Erythroblast (primary cell): ENCODE results near the gene TMEM161B.

Experiments
- GATA1 ChIP-seq: IDR thresholded peaks from 2 replicates; pipeline ENCODE4 v1.6.1; 2011; ENCODE audit warnings: low read depth, mild to moderate bottlenecking, control low read depth, low read length, moderate library complexity
- POLR2A ChIP-seq: IDR thresholded peaks from 2 replicates; pipeline ENCODE4 v1.6.1; 2011; ENCODE audit warnings: mild to moderate bottlenecking, low read length

DNA sequence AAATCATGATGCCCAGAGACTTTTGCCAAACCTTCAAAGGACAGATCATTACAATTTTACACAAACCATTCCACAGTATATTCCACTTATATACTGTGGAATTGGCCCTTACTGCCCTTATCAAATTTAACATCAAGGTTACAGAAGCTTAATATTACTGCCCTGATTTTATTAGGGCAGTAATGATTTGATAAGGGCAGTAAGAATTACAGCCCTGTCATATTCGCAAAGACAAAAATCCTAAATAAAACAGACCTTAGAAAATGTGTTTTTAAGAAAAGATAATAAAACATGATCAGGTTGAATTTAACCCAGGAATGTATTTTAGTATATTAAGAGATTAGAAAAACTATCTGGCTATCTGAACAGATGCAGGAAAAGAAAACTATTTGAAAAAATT lies 7.7 kb upstream of the TMEM161B start:
- TF ChIP-seq POLR2A (no peak), GATA1 (no peak)
